Body of pancreas (tissue), 4 donors: ENCODE measurements around the gene FHIP2A. TPM values are rescaled to one million over a fixed set of nuclear protein-coding genes. Genes with fewer than 3 reads are reported as not detected.

Experiments used
- ATAC-seq: fragments of 150-250 bp; one replicate; pipeline ENCODE4 v1.9.1; 2016
- DNase-seq, 4 donors: peaks; one replicate each; pipeline ENCODE4 v3.0.0-alpha.2; 2019
- H3K27ac ChIP-seq, 4 donors: fragments of 200-600 bp; sonication (generic); 1 replicate in 3 of 4; 2 replicates in 1 of 4; pipeline versions ENCODE4 v1.5.1 to v1.6.1; 2016 to 2019; ENCODE audit warnings: mild to moderate bottlenecking in 1 of 4, mixed read lengths in 1 of 4, moderate library complexity in 1 of 4
- H3K27me3 ChIP-seq, 2 donors: fragments of 200-600 bp; sonication (generic); one replicate each; pipeline ENCODE4 v1.6.0; 2016; ENCODE audit warnings: mild to moderate bottlenecking in 1 of 2
- H3K36me3 ChIP-seq, 2 donors: fragments of 200-600 bp; sonication (generic); replicated peaks in 1 of 2; 2 replicates each; pipeline ENCODE4 v1.5.1; 2016; ENCODE audit warnings: low read depth in 2 of 2; ENCODE audit not compliant: insufficient read depth in 1 of 2
- H3K4me1 ChIP-seq: fragments of 200-600 bp; sonication (generic); one replicate; pipeline ENCODE4 v1.6.0; 2016
- H3K4me3 ChIP-seq, 2 donors: fragments of 200-600 bp; sonication (generic); 1 replicate in 1 of 2; 2 replicates in 1 of 2; pipeline ENCODE4 v1.5.1; 2016 to 2019
- H3K9me3 ChIP-seq, 3 donors: fragments of 200-600 bp; sonication (generic); 1 replicate in 2 of 3; 2 replicates in 1 of 3; pipeline ENCODE4 v1.5.1; 2016
- POLR2A ChIP-seq, 3 donors: fragments of 450-650 bp; IDR thresholded peaks; one replicate each; pipeline ENCODE4 v1.6.1; 2016; ENCODE audit warnings: antibody characterized with exemption in 3 of 3, mild to moderate bottlenecking in 2 of 3
- WGBS, 2 donors: methylation state at CpG; one replicate each; pipeline ENCODE4 v1.1.5; 2017; 5-methylcytosine and 5-hydroxymethylcytosine counted together
- intact Hi-C: fragments of 100-400 bp; cut with DNase I; formaldehyde crosslinking; loops from one replicate; pipeline ENCODE4 v1.15.1; 2023
- total RNA-seq, 2 donors: library from RNA; depleted of rRNA; stranded (reverse); fragments of >200 nt; gene quantifications; one replicate each; pipeline ENCODE4 v1.1.0, GENCODE V29; 2016
- TF ChIP-seq, protein P1 (sequence below), 7 experiments: fragments of 450-650 bp in 4 of 7; fragments of 200-600 bp in 3 of 7; sonication (generic) in 3 of 7; IDR thresholded peaks; one replicate each; pipeline ENCODE4 v1.5.1; 2016 to 2019; ENCODE audit warnings: antibody characterized with exemption in 7 of 7

Gene FHIP2A
- total RNA-seq, 2 donors from 2014 or later: 14.8 to 19.8 TPM

- DNase-seq (peak in 3 of 4 donors; percentile 19 to 35 (median 33)), ATAC-seq (peak; percentile 71)
- peak overlapping the region; percentile 90 to 97 (median 96) for H3K27ac ChIP-seq
- WGBS, 2 donors: 0% methylated on average over 12 to 22 of the region's 22 CpGs
- H3K9me3 ChIP-seq: no peaks in the 10 kb centered on the region
- H3K4me3 ChIP-seq: peak overlapping the region; percentile 90 to 97
- intact Hi-C loops: no loop called here
- no peaks in the 10 kb centered on the region for H3K27me3 ChIP-seq
- H3K4me1 ChIP-seq: peaks cover 35% of the 10 kb centered on the region
- TF ChIP-seq POLR2A (IDR thresholded peaks at IDR 0.05): peak; percentile 27 to 67 (median 61)
- TF ChIP-seq, protein P1, sequence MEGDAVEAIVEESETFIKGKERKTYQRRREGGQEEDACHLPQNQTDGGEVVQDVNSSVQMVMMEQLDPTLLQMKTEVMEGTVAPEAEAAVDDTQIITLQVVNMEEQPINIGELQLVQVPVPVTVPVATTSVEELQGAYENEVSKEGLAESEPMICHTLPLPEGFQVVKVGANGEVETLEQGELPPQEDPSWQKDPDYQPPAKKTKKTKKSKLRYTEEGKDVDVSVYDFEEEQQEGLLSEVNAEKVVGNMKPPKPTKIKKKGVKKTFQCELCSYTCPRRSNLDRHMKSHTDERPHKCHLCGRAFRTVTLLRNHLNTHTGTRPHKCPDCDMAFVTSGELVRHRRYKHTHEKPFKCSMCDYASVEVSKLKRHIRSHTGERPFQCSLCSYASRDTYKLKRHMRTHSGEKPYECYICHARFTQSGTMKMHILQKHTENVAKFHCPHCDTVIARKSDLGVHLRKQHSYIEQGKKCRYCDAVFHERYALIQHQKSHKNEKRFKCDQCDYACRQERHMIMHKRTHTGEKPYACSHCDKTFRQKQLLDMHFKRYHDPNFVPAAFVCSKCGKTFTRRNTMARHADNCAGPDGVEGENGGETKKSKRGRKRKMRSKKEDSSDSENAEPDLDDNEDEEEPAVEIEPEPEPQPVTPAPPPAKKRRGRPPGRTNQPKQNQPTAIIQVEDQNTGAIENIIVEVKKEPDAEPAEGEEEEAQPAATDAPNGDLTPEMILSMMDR (IDR thresholded peaks at IDR 0.05): no peak
- H3K36me3 ChIP-seq: no peaks in the 10 kb centered on the region
Observed at GRCh38 chr10:114822444-114823076, 980 bp downstream of the FHIP2A start.

DNA sequence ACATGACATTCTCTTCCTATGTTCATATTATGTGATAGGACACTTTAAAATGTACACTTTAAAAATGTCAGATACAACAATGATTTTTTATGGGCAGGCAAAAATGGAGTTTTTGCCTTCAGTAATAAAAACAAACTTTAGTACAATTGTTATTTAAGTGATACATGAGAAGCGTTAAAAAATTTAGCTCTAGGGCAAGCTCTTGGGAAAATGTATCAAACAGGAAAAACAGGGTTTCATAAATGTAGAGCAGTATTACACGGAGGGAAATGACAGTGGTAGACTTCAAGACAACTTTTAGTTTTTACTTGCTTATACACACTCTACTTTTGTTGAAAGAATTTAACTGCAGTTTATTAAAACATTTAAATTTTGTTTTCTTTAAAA is 1.5 kb downstream of the FHIP2A start:
- peak overlapping the region in 1 of 2 donors; percentile 90 for H3K4me3 ChIP-seq
- H3K4me1 ChIP-seq: peaks cover 35% of the 10 kb centered on the region
- ATAC-seq: no peak
- 0 to 2% methylated on average over 2 of the region's 2 CpGs for WGBS, 2 donors
- DNase-seq: no peak
- H3K9me3 ChIP-seq: no peaks in the 10 kb centered on the region
- H3K27ac ChIP-seq: peak overlapping the region; percentile 90 to 97 (median 96)
- TF ChIP-seq POLR2A (IDR thresholded peaks at IDR 0.05): no peak
- TF ChIP-seq, protein P1 (IDR thresholded peaks at IDR 0.05): no peak
- intact Hi-C loops: no loop called here
- H3K36me3 ChIP-seq: no peaks in the 10 kb centered on the region
- no peaks in the 10 kb centered on the region for H3K27me3 ChIP-seq

GRCh38 chr10:114824391-114824790 is 2.8 kb downstream of the FHIP2A start:
- H3K4me3 ChIP-seq: no peak overlapping the region
- DNase-seq: no peak
- no peak for ATAC-seq
- no peaks in the 10 kb centered on the region for H3K27me3 ChIP-seq
- intact Hi-C loops: no loop called here
- no peak overlapping the region for H3K27ac ChIP-seq
- no peak for TF ChIP-seq POLR2A (IDR thresholded peaks at IDR 0.05)
- TF ChIP-seq, protein P1 (IDR thresholded peaks at IDR 0.05): no peak
- WGBS, 2 donors: 50 to 56% methylated on average over 1 of the region's 1 CpG
- no peaks in the 10 kb centered on the region for H3K9me3 ChIP-seq
- H3K4me1 ChIP-seq: peaks cover 41% of the 10 kb centered on the region
- H3K36me3 ChIP-seq: no peaks in the 10 kb centered on the region

- ATAC-seq: no peak
- DNase-seq: peak in 2 of 4 donors; percentile 23 to 40
- Histone ChIP-seq H3K36me3 (no peaks in the 10 kb centered on the region), H3K27ac (peak overlapping the region in 1 of 4 donors; percentile 1), H3K9me3 (no peaks in the 10 kb centered on the region), H3K4me3 (no peak overlapping the region), H3K27me3 (no peaks in the 10 kb centered on the region), H3K4me1 (peaks cover 44% of the 10 kb centered on the region)
- WGBS, 2 donors: 56 to 60% methylated on average over 4 of the region's 4 CpGs
- intact Hi-C loops: no loop called here
- no peak for TF ChIP-seq POLR2A (IDR thresholded peaks at IDR 0.05)
- TF ChIP-seq, protein P1 (IDR thresholded peaks at IDR 0.05): no peak
Observed at GRCh38 chr10:114825513-114826253, 4.1 kb downstream of the FHIP2A start.
